Gastroesophageal sphincter (tissue), 3 donors: ENCODE data around the gene UST.

Experiments used
- POLR2A ChIP-seq, 2 donors: fragments of 450-650 bp; IDR thresholded peaks; one replicate each; pipeline ENCODE4 v1.6.1; 2017; ENCODE audit warnings: antibody characterized with exemption in 2 of 2, mild to moderate bottlenecking in 2 of 2, moderate library complexity in 1 of 2
- TF ChIP-seq, protein P1 (sequence below), 4 experiments: fragments of 200-600 bp in 2 of 4; fragments of 450-650 bp in 2 of 4; sonication (generic) in 1 of 4; IDR thresholded peaks; one replicate each; pipeline ENCODE4 v1.5.1; 2017 to 2019; ENCODE audit warnings: antibody characterized with exemption in 4 of 4, mild to moderate bottlenecking in 2 of 4, moderate library complexity in 2 of 4

DNA sequence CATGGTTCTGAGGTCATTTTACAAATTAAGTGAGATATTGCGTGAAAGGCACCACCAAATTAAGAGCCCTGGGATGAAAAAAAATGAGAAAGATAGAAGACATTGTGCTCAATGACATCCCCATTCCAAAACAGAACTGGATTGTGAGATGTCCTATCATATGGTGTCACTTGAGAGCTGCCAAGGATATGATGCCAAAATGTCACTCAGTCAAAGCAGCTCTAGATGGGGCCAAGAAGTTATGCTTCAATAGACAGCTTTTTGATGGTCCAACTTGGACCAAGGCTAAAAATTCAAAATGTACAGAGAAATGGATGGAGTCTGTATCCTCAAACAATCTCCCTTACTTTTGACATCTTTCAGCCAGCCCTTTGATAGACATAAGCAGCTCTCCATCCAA lies 180.8 kb downstream of the UST start:
- TF ChIP-seq, protein P1, sequence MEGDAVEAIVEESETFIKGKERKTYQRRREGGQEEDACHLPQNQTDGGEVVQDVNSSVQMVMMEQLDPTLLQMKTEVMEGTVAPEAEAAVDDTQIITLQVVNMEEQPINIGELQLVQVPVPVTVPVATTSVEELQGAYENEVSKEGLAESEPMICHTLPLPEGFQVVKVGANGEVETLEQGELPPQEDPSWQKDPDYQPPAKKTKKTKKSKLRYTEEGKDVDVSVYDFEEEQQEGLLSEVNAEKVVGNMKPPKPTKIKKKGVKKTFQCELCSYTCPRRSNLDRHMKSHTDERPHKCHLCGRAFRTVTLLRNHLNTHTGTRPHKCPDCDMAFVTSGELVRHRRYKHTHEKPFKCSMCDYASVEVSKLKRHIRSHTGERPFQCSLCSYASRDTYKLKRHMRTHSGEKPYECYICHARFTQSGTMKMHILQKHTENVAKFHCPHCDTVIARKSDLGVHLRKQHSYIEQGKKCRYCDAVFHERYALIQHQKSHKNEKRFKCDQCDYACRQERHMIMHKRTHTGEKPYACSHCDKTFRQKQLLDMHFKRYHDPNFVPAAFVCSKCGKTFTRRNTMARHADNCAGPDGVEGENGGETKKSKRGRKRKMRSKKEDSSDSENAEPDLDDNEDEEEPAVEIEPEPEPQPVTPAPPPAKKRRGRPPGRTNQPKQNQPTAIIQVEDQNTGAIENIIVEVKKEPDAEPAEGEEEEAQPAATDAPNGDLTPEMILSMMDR (IDR thresholded peaks at IDR 0.05), result no peak
- no peak for TF ChIP-seq POLR2A (IDR thresholded peaks at IDR 0.05)
